AG20443 (cell line): ENCODE data around the gene RGL4.

Source experiments
- DNase-seq: peaks from one replicate; pipeline ENCODE4 v3.0.0; 2012; ENCODE audit warnings: low spot score, mixed read lengths

The RGL4 gene

GRCh38 chr22:23681026-23681809, 9.6 kb upstream of the RGL4 start:
- peak; percentile 6 for DNase-seq

- DNase-seq = no peak
These were observed 8.7 kb upstream of the RGL4 start for GRCh38 chr22:23682077-23682476.

GRCh38 chr22:23682827-23683355, 7.9 kb upstream of the RGL4 start:
- no peak for DNase-seq

- no peak for DNase-seq
These were observed 7.3 kb upstream of the RGL4 start for GRCh38 chr22:23683545-23683944.

GRCh38 chr22:23684026-23684425, 6.8 kb upstream of the RGL4 start:
- DNase-seq = no peak

- no peak for DNase-seq
These were observed 6.2 kb upstream of the RGL4 start for GRCh38 chr22:23684561-23685031.

- DNase-seq = peak; percentile 63
These were observed 5.5 kb upstream of the RGL4 start for GRCh38 chr22:23685205-23685784.

- no peak for DNase-seq
These were observed 4.3 kb upstream of the RGL4 start for GRCh38 chr22:23686416-23687024.

GRCh38 chr22:23688121-23688520, 2.7 kb upstream of the RGL4 start:
- DNase-seq = no peak

- DNase-seq = no peak
These were observed 2.2 kb upstream of the RGL4 start for GRCh38 chr22:23688571-23688970.

- DNase-seq = no peak
These were observed 1.4 kb upstream of the RGL4 start for GRCh38 chr22:23689414-23689813.

GRCh38 chr22:23691748-23692423, 1.1 kb downstream of the RGL4 start:
- no peak for DNase-seq

- no peak for DNase-seq
These were observed 1.9 kb downstream of the RGL4 start for GRCh38 chr22:23692598-23693291.

- DNase-seq = no peak
These were observed 3.3 kb downstream of the RGL4 start for GRCh38 chr22:23693979-23694680.

GRCh38 chr22:23695141-23695540, 4.3 kb downstream of the RGL4 start:
- no peak for DNase-seq

GRCh38 chr22:23695571-23696325, 4.9 kb downstream of the RGL4 start:
- DNase-seq = no peak

GRCh38 chr22:23696326-23696851, 5.6 kb downstream of the RGL4 start:
- DNase-seq = no peak

GRCh38 chr22:23697031-23697970, 6.5 kb downstream of the RGL4 start:
- DNase-seq = no peak

GRCh38 chr22:23698094-23698493, 7.3 kb downstream of the RGL4 start:
- DNase-seq = no peak
